Loucy (cell line): Measurements from ENCODE around the gene HMGXB4.

ENCODE experiments used
- CTCF ChIP-seq: fragments of 200-600 bp; sonication (generic); conservative IDR thresholded peaks from 2 replicates; pipeline ENCODE4 v1.5.1; 2014; ENCODE audit warnings: mild to moderate bottlenecking, antibody characterized with exemption, low read length
- EZH2phosphoT487 ChIP-seq: fragments of 200-600 bp; IDR thresholded peaks from 2 replicates; pipeline ENCODE4 v1.6.1; 2018; ENCODE audit warnings: antibody characterized with exemption, mild to moderate bottlenecking, moderate library complexity, borderline replicate concordance

- TF ChIP-seq CTCF, result no peak
- TF ChIP-seq EZH2phosphoT487, result no peak
These were observed 48.3 kb downstream of the HMGXB4 start for GRCh38 chr22:35305525-35306070.
